A549 treated with CORT108297 at 1 μM for 4 hours (cell line): ENCODE results near the gene RAD51B. TPM values are rescaled to one million over a fixed set of nuclear protein-coding genes. Genes with fewer than 3 reads are reported as not detected.

ENCODE experiments used
- total RNA-seq: library from RNA; stranded (reverse); fragments of 200-300 nt; extraction: Qiagen RNA extraction; gene quantifications from 5 replicates; pipeline ENCODE4 v1.2.3, GENCODE V29; 2022

RAD51B gene
- 4.1 to 7.5 TPM (median 4.4 TPM) in 5 replicates for total RNA-seq

DNA sequence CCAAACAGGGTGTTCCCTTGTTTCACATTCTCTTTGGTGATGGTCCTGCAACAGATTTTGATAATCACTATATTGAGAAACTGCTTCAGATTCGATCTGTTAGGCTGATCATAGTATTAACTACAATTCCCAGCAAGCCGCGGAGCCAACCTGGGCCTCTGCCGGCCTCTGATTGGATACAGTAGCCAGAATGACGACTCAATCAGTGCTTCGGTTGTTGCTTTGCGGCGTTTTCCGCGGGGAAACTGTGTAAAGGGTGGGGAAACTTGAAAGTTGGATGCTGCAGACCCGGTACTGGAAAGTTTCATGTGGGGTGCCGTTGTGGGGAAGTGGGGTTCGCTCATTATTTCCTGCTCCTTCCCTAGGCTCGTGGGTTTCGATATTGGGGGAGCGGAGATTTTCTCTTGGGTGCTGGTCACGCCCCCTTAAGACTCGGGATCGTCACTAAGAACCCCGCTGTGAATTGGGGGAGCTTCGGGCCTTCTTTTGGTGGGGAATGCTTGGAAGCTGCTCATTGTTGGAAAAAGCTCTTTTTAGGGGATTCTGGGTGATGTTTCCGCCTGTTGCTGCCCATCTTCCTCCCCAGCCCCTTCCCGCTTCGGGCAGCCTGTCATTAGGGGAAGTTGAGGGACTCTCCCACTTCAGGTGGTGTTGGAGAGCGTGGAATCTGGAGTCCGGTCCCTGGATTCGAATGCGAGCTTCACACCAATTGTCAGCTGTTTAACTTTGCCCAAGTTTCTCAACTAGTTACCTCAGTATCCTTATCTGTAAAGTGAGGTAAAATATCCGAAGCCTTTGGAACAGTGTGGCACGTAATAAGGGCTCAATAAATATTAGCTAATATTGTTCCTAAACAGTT, at the start of gene RAD51B:
TSS of gene RAD51B (plus strand) at position 217 of the 859 bp plus-strand sequence.

DNA sequence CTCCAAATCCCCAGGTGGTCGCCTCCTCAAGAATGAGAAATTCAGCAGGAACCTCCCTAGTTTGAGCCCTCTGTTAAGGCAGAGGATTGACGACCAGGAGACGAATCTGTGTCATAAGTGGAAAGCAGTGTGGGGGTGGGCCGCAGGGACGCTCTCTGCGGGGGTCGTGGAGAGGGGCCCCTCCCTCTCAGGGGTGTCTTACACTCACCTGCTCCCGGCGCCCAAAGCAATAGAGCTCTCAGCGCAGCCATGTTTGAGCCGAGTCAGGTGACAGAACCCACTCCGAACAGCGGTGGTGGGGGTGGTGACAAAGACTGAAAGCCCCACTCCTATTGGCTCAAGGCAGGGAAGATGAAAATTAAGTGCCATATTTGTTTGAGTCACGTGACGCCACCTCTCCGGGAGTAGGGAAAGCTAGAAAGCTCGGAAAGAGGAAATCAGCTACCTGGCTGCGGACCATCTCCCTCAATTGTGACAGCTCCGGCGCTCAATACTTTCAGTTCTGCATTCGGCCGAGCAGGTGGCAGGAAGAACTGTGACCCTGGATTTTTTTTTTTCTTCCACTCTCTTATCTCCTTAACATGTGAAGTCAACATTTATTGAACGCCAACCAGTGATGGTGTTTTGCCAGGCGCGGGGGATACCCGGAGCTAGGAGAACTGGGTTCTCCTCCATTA, 3.1 kb upstream of the RAD51B start, which contains the start of gene ZFYVE26:
TSS of gene ZFYVE26 (minus strand) at position 265 of the 677 bp plus-strand sequence. CDS start 627 bp downstream, outside the sequence.

Other genes with a start within 250 kb of the RAD51B start
- gene PIGH, start 219.5 kb upstream of the RAD51B start, total RNA-seq = 18.4 to 21.9 TPM (median 20.7 TPM) in 5 replicates
- gene ARG2, start 199.9 kb upstream of the RAD51B start, total RNA-seq = 1.3 to 1.9 TPM (median 1.8 TPM) in 5 replicates
- gene VTI1B, start 145.1 kb upstream of the RAD51B start, total RNA-seq = 75.5 to 97.4 TPM (median 90.6 TPM) in 5 replicates
- 60.2 to 63.0 TPM (median 60.9 TPM) in 5 replicates for gene RDH11, start 124.0 kb upstream of the RAD51B start, total RNA-seq
- 0.03 to 0.09 TPM in 2 of 5 replicates, not detected in the others for gene RDH12, start 117.9 kb upstream of the RAD51B start, total RNA-seq
- 5.4 to 6.3 TPM (median 5.7 TPM) in 5 replicates for gene ZFYVE26, start 3.2 kb upstream of the RAD51B start, total RNA-seq